Loucy (cell line): Measurements from ENCODE around the gene FAM131C.
"Not testable (repeated sequence)": the region's sequence is repeated elsewhere in the genome, so short reads cannot be mapped to it uniquely, and the experiment has no call there.

ENCODE experiments used
- H2AFZ ChIP-seq: fragments of 200-600 bp; sonication (generic); 2 replicates; pipeline ENCODE4 v1.6.0; 2016; ENCODE audit warnings: antibody characterized with exemption, mild to moderate bottlenecking, low read length, moderate library complexity
- H3F3A ChIP-seq: fragments of 200-600 bp; 2 replicates; pipeline ENCODE4 v1.6.0; 2016; ENCODE audit warnings: antibody characterized with exemption, low read depth, mild to moderate bottlenecking
- H3K27me3 ChIP-seq: fragments of 200-600 bp; sonication (generic); 2 replicates; pipeline ENCODE4 v1.6.1; 2014; ENCODE audit warnings: low read length, mild to moderate bottlenecking; ENCODE audit not compliant: insufficient read depth, poor library complexity, severe bottlenecking
- H3K36me3 ChIP-seq: fragments of 200-600 bp; sonication (generic); 2 replicates; pipeline ENCODE4 v1.6.1; 2016; ENCODE audit warnings: low read length; ENCODE audit not compliant: insufficient read depth
- H3K4me1 ChIP-seq: fragments of 200-600 bp; sonication (generic); 2 replicates; pipeline ENCODE4 v1.5.1; 2014; ENCODE audit warnings: low read length, mild to moderate bottlenecking; ENCODE audit not compliant: insufficient read depth, poor library complexity, severe bottlenecking
- H3K4me2 ChIP-seq: fragments of 200-600 bp; sonication (generic); 2 replicates; pipeline ENCODE4 v1.6.0; 2014; ENCODE audit warnings: antibody characterized with exemption, low read length, low read depth, mild to moderate bottlenecking; ENCODE audit not compliant: poor library complexity, severe bottlenecking
- H3K4me3 ChIP-seq: fragments of 200-600 bp; sonication (generic); 2 replicates; pipeline ENCODE4 v1.5.1; 2014; ENCODE audit warnings: low read length, mild to moderate bottlenecking, mixed read lengths; ENCODE audit not compliant: poor library complexity, severe bottlenecking
- H3K79me2 ChIP-seq: fragments of 200-600 bp; sonication (generic); 2 replicates; pipeline ENCODE4 v1.6.1; 2014; ENCODE audit warnings: low read length; ENCODE audit not compliant: insufficient read depth
- H3K9ac ChIP-seq: fragments of 200-600 bp; sonication (generic); 2 replicates; pipeline ENCODE4 v1.6.0; 2014; ENCODE audit warnings: mild to moderate bottlenecking, low read depth, low read length, moderate library complexity; ENCODE audit not compliant: poor library complexity, severe bottlenecking
- H3K9me2 ChIP-seq: fragments of 200-600 bp; sonication (generic); replicated peaks from 2 replicates; pipeline ENCODE4 v1.6.1; 2016; ENCODE audit warnings: low read depth, low read length, mixed read lengths
- H3K9me3 ChIP-seq: fragments of 200-600 bp; sonication (generic); 2 replicates; pipeline ENCODE4 v1.6.1; 2014; ENCODE audit warnings: mild to moderate bottlenecking, antibody characterized with exemption, low read length, low read depth; ENCODE audit not compliant: insufficient read depth
- H4K20me1 ChIP-seq: fragments of 200-600 bp; sonication (generic); 2 replicates; pipeline ENCODE4 v1.6.0; 2014; ENCODE audit warnings: antibody characterized with exemption, low read length, mild to moderate bottlenecking; ENCODE audit not compliant: insufficient read depth, poor library complexity, severe bottlenecking
- EZH2phosphoT487 ChIP-seq: fragments of 200-600 bp; IDR thresholded peaks from 2 replicates; pipeline ENCODE4 v1.6.1; 2018; ENCODE audit warnings: antibody characterized with exemption, mild to moderate bottlenecking, moderate library complexity, borderline replicate concordance
- TF ChIP-seq, protein P1 (sequence below): fragments of 200-600 bp; sonication (generic); conservative IDR thresholded peaks from 2 replicates; pipeline ENCODE4 v1.5.1; 2014; ENCODE audit warnings: mild to moderate bottlenecking, antibody characterized with exemption, low read length

Gene FAM131C

DNA sequence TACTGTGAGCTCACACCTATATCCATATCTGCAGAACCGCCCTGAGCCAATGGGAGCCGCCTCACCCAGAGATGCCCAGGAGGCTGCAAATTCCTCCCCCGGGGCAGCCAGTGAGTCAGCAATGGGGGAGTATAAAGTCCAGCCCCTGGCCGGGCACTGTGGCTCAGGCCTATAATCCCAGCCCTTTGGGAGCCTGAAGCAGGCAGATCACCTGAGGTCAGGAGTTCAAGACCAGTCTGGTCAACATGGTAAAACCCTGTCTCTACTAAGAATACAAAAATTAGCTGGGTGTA is 34.9 kb downstream of the FAM131C start:
- Histone ChIP-seq H3F3A (no peaks in the 10 kb centered on the region), H3K4me2 (no peak overlapping the region), H3K9ac (no peak overlapping the region), H3K9me2 (no peaks in the 10 kb centered on the region), H4K20me1 (no peaks in the 10 kb centered on the region), H2AFZ (no peak overlapping the region), H3K4me3 (no peak overlapping the region), H3K27me3 (no peaks in the 10 kb centered on the region), H3K9me3 (no peaks in the 10 kb centered on the region), H3K79me2 (no peaks in the 10 kb centered on the region), H3K4me1 (no peaks in the 10 kb centered on the region), H3K36me3 (no peaks in the 10 kb centered on the region)
- TF ChIP-seq, protein P1, sequence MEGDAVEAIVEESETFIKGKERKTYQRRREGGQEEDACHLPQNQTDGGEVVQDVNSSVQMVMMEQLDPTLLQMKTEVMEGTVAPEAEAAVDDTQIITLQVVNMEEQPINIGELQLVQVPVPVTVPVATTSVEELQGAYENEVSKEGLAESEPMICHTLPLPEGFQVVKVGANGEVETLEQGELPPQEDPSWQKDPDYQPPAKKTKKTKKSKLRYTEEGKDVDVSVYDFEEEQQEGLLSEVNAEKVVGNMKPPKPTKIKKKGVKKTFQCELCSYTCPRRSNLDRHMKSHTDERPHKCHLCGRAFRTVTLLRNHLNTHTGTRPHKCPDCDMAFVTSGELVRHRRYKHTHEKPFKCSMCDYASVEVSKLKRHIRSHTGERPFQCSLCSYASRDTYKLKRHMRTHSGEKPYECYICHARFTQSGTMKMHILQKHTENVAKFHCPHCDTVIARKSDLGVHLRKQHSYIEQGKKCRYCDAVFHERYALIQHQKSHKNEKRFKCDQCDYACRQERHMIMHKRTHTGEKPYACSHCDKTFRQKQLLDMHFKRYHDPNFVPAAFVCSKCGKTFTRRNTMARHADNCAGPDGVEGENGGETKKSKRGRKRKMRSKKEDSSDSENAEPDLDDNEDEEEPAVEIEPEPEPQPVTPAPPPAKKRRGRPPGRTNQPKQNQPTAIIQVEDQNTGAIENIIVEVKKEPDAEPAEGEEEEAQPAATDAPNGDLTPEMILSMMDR, result no peak
- no peak for TF ChIP-seq EZH2phosphoT487

DNA sequence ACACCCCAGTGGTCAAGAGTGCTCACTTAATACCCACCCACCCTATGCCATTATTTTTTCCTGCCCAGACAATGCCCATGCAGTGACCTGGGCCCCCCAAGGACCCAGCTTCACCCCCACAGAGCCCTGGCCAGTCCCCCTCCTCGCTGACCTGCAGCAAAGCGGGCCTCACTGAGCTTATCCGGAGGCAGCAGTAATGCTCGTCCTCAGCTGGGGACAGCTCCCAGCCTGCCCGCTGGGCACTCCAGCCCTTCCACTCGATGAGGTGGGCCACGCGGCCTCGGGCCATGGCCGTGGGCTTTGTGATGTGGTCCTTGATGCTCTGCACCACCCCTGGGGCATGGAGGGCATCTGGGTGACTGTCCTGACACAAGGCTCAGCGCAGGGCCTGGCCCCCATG is 37.0 kb downstream of the FAM131C start:
- H3K79me2 ChIP-seq, H4K20me1 ChIP-seq, H3F3A ChIP-seq, H3K9me3 ChIP-seq, H3K4me1 ChIP-seq, H3K4me2 ChIP-seq, H3K36me3 ChIP-seq, H3K27me3 ChIP-seq, H3K9me2 ChIP-seq, H2AFZ ChIP-seq, H3K9ac ChIP-seq, H3K4me3 ChIP-seq: not testable (repeated sequence)

DNA sequence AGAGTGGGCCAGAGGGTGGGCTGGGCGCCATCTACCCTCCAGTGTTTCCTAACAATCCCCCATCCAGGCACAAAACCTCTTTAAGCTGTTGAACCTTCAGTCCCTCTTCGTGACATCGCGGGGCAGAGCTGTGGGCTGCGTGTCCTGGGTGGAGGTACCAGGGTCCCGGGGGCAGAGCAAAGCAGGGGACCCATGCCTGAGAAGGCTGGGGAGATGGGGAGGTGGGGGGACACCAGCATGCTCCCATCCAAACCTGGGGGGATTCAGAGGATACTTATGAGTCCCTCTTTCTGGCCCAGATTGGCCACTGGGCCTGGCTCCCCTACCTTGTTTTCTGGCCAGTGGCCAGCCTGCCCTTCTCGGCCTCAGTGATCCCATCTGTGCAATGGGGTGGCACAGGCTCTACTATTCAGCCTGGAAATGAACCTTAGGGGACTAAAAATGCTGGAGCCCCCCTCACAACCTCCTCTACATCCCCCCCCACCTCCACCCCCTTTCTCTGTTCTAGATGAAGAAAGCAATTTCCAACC is 40.3 kb downstream of the FAM131C start:
- not testable (repeated sequence) for H3F3A ChIP-seq, H3K9ac ChIP-seq, H3K4me1 ChIP-seq, H3K27me3 ChIP-seq, H2AFZ ChIP-seq, H3K36me3 ChIP-seq, H3K79me2 ChIP-seq, H4K20me1 ChIP-seq, H3K9me3 ChIP-seq, H3K4me2 ChIP-seq, H3K4me3 ChIP-seq, H3K9me2 ChIP-seq

DNA sequence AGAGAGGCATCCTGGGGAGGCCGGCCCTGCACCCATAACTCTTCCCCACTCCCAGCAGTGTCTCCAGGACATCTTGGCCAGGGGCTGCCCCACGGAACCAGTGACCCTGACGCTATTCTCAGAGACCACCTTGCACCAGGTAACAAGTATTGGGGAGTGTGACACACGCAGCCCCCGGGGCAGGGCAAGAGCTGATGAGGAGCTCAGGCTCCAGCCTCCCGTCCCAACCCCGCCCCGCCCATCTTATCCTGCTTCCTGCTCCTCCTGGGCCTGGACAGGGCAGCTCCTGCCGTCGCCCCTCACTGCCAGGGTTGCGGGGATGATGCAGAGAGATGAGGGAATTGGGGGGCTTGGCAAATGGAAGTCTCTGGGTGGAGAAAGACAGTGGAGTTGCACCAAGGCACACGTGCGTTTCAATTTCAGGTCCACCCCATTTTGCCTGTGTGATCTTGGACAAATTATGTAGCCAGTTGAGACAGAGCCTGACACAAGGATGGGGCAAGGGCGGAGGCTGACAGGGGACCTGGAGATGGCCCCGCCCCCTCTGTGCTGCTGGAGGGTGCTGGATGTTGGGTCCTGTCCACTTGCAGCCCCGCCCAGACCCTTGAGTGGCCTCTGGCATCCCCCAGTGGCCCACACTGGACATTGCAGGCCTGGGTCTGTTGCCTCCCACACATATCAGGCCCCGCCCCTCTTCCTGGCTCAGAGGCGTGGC is 40.9 kb downstream of the FAM131C start:
- Histone ChIP-seq H4K20me1 (no peaks in the 10 kb centered on the region), H2AFZ (no peak overlapping the region), H3K4me3 (no peak overlapping the region), H3K4me1 (no peaks in the 10 kb centered on the region), H3K27me3 (no peaks in the 10 kb centered on the region), H3K36me3 (no peaks in the 10 kb centered on the region), H3K4me2 (no peak overlapping the region), H3K9me2 (no peaks in the 10 kb centered on the region), H3F3A (no peaks in the 10 kb centered on the region), H3K9ac (no peak overlapping the region), H3K9me3 (no peaks in the 10 kb centered on the region), H3K79me2 (no peaks in the 10 kb centered on the region)
- TF ChIP-seq, protein P1, result peak; percentile 75
- no peak for TF ChIP-seq EZH2phosphoT487
